ENCODE results near the gene LAMTOR4. TPM values are rescaled to one million over a fixed set of nuclear protein-coding genes. Genes with fewer than 3 reads are reported as not detected.
"Not testable (repeated sequence)": the region's sequence is repeated elsewhere in the genome, so short reads cannot be mapped to it uniquely, and the experiment has no call there.

LAMTOR4 gene
- total RNA-seq, 1 donor from 2014 or later = 154 TPM

DNA sequence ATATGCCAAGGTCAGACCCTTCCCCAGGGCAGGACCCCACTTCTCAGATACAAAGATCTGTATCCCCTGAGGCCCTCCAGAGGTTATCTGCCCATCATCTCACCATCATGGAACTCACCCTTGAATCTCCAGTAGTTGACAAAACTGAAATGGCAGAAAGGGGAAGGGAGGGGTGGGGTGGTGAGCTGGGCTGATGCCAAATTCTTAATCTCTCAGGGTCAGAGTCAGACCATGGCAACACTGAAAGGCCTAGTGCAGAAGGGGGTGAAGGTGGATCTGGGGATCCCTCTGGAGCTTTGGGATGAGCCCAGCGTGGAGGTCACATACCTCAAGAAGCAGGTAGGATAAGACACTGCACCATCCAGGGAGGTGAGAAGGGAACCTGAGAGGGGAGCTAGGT lies 26.1 kb upstream of the LAMTOR4 start:
- no peak for DNase-seq (ENCODE audit: low spot score)

DNA sequence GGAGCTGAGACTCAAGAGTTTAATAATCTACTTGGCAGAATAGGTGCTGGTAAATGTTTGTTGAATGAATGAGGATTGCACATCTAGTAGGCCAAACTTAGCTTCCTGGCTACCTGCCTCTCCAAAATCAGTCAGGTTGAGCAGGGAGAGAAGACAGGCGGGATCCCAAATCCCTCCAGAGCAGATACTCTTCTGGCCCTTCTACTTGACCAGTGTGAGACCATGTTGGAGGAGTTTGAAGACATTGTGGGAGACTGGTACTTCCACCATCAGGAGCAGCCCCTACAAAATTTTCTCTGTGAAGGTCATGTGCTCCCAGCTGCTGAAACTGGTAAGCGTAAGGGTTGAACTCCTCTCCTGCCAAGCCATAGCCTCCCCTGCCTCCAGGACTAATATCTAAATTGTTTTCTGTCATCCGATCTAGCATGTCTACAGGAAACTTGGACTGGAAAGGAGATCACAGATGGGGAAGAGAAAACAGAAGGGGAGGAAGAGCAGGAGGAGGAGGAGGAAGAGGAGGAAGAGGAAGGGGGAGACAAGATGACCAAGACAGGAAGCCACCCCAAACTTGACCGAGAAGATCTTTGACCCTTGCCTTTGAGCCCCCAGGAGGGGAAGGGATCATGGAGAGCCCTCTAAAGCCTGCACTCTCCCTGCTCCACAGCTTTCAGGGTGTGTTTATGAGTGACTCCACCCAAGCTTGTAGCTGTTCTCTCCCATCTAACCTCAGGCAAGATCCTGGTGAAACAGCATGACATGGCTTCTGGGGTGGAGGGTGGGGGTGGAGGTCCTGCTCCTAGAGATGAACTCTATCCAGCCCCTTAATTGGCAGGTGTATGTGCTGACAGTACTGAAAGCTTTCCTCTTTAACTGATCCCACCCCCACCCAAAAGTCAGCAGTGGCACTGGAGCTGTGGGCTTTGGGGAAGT lies 24.2 kb upstream of the LAMTOR4 start:
- no peak for DNase-seq (ENCODE audit: low spot score)

DNA sequence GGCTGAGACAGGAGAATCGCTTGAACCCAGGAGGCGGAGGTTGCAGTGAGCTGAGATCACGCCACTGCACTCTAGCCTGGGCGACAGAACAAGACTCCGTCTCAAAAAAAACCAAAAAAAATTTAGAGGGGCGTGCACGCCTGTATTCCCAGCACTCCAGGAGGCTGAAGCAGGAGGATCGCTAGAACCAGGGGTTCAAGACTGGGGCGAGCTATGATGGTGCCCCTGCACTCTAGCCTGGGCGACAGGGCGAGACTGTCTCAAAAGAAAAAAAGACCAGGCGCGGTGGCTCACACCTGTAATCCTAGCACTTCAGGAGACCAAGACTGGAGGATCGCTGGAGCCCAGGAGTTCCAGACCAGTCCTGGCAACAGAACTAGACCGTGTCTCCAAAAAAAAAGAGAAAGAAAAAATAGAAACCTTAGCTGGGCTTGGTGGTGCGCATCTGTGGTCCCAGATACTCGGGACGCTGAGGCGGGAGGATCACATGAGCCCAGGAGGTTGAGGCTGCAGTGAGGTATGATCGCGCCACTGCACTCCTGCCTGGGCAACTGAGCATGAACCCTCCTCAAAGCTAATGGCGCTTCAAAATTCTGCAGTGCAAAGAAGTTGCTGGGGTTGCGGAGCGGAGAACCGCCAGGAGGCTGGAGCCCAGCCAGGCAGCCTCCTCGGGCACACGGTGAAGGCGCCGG lies 22.3 kb upstream of the LAMTOR4 start:
- no peak for DNase-seq (ENCODE audit: low spot score)

DNA sequence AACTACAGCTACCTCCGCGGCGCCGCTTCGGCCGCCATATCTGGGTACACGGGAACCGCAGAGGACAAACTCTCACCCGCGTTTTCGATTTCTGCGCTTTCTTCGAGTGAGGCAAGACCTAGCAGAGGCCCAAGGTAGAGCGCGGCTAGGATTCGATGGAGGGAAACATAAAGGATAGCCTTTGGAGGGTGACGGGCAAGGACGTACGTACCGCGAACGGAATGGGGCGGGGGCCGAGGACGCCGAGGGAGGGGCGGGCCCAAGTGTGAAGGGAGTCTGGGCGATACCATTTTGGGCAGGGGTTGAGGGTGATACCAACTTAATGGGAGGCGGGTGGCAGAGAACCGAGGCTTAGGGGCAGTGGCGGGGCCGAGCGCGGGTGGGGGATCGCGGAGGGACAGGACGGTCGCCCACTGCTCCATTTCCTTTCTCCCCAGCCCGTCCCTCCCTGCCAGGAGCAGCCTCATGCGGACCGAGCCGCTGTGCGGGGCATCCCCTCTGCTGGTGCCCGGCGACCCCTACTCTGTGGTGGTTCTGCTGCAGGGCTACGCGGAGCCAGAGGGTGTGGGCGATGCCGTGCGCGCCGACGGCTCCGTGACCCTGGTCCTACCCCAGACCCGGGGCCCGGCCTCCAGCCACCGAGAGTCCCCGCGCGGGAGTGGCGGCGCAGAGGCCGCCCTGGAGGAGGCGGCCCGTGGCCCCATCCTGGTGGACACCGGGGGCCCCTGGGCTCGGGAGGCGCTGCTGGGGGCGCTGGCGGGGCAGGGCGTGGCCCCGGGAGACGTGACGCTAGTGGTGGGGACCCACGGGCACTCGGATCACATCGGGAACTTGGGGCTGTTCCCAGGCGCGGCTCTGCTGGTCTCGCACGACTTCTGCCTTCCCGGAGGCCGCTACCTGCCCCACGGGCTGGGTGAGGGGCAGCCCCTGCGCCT lies 21.5 kb upstream of the LAMTOR4 start, which contains the start of gene MBLAC1:
MBLAC1 (plus strand) TSS at position 37 of the 935 bp plus-strand sequence; CDS start at position 466, 429 bp downstream.
- peak; percentile 93 for DNase-seq (ENCODE audit: low spot score)

DNA sequence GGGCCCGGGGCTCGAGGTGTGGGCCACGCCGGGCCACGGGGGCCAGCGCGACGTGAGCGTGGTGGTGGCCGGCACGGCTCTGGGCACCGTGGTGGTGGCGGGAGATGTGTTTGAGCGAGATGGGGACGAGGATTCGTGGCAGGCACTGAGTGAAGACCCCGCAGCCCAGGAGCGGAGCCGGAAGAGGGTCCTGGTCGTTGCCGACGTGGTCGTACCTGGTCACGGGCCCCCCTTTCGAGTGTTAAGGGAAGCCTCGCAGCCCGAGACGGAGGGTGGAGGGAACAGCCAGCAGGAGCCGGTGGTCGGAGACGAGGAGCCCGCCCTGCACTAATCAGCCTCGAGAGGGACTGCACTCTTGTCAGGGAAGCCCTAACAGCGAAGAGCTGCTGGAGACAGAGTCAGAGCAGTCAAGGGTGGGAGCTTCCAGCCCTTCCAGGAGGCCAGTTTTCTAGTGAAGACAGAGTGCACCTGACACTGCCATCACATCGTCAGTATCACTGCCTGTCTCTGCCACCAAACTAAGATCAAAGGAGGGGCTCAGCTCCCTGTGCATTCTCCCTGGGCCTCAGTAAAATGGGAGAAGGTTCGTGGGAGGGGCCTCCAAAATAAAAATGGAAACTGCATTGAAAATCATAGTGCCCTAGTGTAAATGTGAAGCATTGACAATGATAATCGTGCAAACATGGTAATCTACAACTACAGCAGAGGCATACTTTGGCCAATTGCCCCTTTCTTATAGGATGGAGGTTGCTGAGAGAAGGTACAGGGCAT lies 20.7 kb upstream of the LAMTOR4 start:
- DNase-seq (ENCODE audit: low spot score) = no peak

DNA sequence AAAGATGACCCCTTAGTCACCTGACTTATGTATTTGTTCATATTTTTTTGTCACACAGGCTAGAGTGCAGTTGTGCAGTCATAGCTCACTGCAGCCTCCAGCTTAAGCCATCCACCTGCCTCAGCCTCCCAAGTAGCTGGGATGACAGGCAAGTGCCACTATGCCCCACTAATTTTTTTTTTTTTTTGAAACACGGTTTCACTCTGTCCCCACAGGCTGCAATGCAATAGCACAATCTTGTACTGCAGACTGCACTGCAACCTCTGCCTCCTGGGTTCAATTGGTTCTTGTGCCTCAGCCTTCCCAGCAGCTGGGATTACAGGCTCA lies 20.1 kb upstream of the LAMTOR4 start:
- no peak for DNase-seq (ENCODE audit: low spot score)

DNA sequence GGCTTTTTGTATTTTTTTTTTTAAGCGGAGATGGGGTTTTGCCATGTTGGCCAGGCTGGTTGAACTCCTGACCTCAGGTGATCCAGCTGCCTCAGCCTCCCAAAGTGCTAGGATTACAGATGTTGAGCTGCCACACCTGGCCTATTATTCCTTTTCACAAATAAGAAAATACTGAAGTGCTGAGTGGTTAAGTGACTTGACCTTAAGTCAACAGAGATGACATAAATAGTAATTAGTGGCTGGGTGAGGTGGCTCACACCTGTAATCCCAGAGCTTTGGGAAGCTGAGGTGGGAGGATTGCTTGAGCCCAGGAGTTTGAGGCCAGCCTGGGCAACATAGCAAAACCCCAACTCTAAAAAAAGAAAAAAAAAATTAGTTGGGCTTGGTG lies 18.5 kb upstream of the LAMTOR4 start:
- not testable (repeated sequence) for DNase-seq (ENCODE audit: low spot score)

DNA sequence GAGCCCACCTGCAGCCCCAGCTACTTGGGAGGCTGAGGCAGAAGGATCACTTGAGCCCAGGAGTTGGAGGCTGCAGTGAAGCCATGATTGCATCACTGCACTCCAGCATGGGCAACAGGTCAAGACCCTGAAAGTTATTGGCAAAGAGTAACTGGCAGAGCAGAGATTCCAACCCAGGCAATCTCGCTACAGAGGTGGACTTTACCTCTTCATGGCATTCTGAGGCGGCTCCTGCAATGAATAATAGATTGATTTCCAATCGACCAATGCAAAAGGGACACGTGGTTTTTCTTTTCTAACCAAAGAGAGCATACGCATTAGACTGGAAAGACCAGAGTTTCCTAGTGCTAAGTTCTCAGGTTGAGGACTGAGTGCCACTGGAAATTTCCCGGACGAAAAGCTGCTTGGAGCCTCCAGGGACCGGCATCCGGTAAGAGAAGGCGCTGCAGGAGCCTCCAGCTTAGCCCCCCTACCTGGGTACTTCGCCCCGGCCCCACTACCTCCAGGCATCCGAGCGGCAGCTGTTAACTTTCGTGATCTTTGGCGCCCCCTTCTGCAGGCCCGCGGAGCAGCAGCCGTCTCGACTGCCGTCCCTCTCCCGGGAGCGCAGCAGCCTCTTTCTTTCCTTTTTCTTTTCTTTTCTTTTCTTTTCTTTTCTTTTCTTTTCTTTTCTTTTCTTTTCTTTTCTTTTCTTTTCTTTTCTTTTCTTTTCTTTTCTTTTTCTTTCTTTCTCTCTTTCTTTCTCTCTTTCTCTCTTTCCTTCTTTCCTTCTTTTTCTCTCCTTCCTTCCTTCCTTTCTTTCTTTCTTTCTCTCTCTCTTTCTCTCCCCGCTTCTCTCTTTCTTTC lies 17.9 kb upstream of the LAMTOR4 start:
- peak; percentile 90 for DNase-seq (ENCODE audit: low spot score)

DNA sequence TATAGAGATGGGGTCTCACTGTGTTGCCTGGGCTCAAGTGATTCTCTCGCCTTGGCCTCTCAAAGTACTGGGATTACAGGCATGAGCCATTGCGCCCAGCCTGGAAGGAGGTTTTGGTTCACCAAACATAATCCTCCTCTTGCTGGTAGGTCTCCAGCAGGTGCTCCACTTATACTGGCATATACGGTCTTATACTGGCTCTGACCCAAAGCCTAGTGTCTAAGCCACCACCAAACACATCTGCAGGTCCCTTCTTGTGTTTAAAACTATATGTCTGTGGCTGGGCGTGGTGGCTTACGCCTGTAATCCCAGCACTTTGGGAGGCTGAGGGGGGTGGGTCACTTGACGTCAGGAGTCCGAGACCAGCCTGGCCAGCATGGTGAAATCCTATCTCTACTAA lies 16.6 kb upstream of the LAMTOR4 start:
- no peak for DNase-seq (ENCODE audit: low spot score)

DNA sequence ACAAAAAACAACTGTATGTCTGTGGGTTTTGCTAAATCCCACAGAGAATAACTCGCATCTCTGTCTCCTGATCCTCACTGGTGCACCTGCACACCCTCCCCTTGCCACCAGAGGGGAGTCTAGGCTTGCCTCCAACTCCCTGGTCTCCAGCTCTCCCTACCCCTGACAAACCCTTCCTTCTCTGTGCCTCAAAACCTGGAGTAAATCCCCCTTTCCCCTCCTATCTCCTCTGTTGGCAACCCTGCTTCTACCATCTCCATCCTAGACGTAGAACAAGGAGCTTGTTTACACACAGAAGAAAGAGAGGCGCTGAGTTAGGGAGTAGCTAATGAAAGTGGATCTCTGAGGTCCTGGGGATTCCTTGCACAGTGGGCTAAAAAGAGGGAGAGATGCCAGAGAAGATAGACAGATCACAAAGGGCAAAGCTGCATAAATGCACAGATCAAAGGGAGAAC lies 16.0 kb upstream of the LAMTOR4 start:
- peak; percentile 68 for DNase-seq (ENCODE audit: low spot score)

DNA sequence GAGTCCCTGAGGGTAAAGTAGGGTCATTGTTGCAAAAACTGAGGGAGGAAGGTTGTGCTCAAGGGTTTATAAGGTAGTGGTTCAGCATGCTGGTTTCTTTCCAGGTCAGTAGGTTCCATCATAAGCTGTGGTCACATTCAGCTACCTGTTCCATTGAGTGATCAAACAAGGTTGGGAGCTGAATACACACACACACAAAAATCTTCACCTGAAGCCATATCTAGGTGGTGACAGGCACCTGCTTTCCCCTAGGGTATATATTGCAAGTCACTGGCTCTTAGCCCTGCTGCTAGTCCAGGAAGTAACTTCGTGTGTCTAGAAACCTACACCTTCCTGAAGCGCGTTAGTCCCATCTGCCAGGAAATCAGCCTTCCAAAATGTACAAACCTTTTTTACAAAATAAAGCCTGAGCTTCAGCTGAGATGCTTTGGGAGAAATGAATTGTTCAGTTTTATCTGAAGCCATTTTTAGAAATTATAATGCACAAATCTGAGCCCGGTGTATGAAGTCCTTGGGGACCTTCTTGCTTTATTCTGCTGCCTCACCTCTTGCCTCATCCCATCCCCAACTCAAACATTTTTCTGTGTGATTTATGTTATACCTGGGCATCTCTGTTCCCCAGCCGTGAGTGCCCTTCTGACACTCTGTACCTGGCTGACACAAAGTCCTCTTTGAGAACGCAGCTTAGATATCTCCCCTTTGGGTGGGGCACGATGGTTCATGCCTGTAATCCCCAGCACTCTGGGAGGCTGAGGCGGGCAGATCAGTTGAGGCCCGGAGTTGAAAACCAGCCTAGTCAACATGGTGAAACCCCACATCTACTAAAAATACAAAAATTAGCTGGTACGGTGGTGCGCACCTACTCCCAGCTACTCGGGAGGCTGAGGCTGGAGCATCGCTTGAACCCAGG lies 10.6 kb upstream of the LAMTOR4 start:
- DNase-seq (ENCODE audit: low spot score) = no peak

DNA sequence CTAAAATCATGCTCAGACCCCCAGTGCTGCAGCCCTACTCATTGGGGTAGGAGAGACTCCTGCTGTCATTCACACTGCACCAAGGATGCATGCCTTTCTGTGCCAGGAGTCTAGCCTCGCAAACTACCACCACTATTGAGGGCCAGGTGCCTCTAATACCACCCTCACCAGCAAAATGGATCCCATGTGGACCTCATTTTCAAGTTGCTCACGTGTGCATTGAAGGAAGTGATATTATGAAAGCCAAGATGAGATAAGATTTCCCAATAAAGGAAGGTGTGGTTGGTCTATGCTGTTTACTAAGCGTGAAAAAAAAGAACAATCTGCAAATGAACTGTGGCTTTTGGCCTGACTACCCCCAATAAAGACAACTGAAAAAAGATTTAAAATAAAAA lies 7.2 kb upstream of the LAMTOR4 start:
- DNase-seq (ENCODE audit: low spot score) = no peak

DNA sequence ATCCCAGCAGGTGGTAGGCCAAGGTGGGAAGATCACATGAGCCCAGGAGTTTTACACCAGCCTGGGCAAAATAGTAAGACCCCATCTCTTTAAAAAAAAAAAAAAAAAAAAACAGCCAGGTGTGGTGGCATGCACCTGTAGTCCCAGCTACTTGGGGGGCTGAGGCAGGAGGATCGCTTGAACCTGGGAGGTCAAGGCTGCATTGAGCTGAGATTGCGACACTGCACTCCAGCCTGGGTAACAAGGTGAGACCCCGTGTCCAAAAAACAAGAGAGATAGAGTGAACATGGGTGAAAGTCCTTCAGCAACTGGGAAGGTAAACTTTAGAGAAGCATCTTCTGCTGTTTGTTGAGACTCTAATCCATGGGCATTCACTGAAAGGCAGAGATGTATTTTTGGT lies 6.3 kb upstream of the LAMTOR4 start:
- no peak for DNase-seq (ENCODE audit: low spot score)

DNA sequence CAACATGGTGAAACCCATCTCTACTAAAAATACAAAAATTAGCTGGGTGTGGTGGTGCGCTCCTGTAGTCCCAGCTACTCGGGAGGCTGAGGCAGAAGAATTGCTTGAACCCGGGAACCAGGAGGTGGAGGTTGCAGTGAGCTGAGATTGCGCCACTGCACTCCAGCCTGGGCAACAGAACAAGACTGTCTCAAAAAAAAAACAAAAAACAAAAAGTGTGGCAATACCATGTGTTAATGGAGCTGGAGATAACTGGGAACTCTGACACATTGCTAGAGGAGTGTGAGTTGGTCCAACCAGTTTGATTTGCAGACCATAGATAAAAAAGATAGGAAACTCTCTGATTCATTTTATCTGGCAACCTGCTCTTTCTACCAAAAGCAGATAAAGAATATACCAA lies 2.4 kb upstream of the LAMTOR4 start:
- not testable (repeated sequence) for DNase-seq (ENCODE audit: low spot score)

DNA sequence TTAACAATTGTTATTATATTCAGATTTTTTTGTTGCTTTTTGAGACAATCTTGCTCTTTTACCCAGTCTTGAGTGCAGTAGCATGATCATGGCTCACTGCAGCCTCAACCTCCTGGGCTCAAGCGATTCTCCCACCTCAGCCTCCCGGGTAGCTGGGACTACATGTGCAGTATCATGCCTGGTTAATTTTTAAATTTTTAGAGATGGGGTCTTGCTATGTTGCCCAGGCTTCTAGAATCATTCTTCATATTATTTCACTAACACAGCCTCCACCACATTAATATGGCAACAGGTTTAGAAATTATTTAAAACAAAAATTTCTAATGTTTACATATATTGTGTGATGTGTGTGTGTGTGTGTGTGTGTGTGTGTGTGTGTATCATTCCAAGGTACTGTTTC lies 1.4 kb upstream of the LAMTOR4 start:
- DNase-seq (ENCODE audit: low spot score) = no peak

DNA sequence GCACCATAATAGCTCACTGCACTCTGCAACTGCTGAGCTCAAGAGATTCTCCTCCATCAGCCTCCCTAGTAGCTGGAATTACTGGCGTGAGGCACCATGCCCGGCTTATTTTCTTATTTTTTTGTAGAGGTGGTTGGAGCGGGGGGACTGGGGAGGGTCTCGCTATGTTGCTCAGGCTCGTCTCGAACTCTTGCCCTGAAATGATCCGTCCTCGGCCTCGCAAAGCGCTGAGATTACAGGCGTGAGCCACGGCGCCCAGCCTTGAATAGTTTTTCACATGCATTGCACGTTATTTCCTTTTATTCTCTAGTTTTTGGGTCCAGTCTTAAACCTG lies 526 bp upstream of the LAMTOR4 start:
- no peak for DNase-seq (ENCODE audit: low spot score)

DNA sequence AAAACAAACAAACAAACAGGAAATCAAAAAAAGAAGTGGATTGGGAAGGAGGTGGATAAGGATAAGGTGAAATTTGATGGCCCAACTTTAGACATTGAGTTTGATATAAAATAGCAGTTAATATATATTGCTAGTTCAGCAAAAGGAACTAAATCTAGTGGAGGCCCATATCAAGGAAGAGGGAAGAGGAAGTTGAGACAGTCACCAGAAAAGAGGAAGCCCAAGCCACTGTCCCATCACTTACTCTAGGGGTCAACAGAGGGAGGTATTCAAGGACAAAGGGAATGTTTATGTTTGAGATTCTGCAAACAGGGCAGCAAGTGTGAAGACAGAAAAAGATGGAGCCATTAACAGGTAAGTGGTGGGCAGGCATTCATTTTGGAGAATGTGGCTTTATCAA lies 3.7 kb downstream of the LAMTOR4 start:
- no peak for DNase-seq (ENCODE audit: low spot score)

DNA sequence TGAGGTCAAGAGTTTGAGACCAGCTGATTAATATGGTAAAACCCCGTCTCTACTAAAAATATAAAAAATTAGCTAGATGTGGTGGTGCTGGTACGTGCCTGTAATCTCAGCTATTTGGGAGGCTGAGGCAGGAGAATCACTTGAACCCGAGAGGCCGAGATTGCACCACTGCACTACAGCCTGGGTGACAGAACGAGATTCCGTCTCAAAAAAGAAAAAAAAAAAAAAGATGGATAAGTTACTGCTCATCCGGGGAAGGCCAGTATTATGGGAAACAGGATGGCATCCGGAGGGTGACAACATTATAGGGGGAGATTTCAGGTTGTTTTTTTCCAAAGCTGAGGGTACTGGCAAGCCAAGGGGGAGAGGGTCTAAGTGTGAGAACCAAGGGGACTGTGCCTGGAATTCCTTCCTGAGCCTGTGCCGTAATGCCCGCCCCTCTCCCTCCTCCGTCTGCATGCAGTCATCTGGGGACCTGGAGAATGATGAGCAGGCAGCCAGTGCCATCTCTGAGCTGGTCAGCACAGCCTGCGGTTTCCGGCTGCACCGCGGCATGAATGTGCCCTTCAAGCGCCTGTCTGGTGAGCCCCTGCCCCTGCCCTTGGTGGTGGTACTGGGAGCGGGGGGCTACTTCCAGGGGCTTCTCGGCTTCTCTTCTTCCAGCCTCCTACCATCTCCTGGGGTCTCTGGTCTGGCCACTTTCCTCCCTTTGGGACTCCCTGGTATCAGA lies 4.4 kb downstream of the LAMTOR4 start:
- no peak for DNase-seq (ENCODE audit: low spot score)

All from mucosa of gallbladder (tissue), 1 donor.